Measurements from ENCODE around the gene MYO16. TPM values are rescaled to one million over a fixed set of nuclear protein-coding genes. Genes with fewer than 3 reads are reported as not detected.

Gene MYO16
- total RNA-seq, 1 experiment from 2014 or later: not detected

- in situ Hi-C loops (cut with HindIII; ENCODE audit: low sequenced_read_pairs): no loop called here
Measured at GRCh38 chr13:108656742-108657141, 27.3 kb downstream of the MYO16 start.

GRCh38 chr13:108657519-108657918, 28.1 kb downstream of the MYO16 start:
- in situ Hi-C loops (cut with HindIII; ENCODE audit: low sequenced_read_pairs): no loop called here
- DNase-seq (ENCODE audit: low spot score): no peak

More at GRCh38 chr13:108656742-108657141, 27.3 kb downstream of the MYO16 start:
- DNase-seq (ENCODE audit: low spot score): no peak

- in situ Hi-C loops (cut with HindIII; ENCODE audit: low sequenced_read_pairs): no loop called here
- DNase-seq (ENCODE audit: low spot score): no peak
Measured at GRCh38 chr13:108662528-108662927, 33.1 kb downstream of the MYO16 start.

DNA sequence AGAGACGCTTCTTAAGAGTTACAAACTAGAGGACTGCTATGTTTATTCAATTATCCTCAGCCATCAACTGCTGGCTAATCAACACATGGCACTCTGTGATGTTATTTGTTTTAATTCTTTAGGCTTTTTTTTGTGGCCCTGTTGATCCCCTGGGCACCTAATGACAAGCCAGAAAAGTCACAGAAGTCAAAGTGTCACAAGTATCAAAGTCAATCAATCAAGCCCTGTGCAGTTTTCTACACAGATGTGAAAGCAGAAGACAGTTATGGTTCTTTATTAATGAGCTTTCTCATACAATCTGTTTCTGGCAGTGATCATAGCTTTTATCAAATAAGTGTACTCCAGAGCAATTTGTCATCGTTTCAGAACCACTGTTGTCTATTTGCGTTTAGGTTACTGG, 34.3 kb downstream of the MYO16 start:
- in situ Hi-C loops (cut with HindIII; ENCODE audit: low sequenced_read_pairs): no loop called here
- no peak for DNase-seq (ENCODE audit: low spot score)

GRCh38 chr13:108667205-108667604, 37.8 kb downstream of the MYO16 start:
- in situ Hi-C loops (cut with HindIII; ENCODE audit: low sequenced_read_pairs): no loop called here
- DNase-seq (ENCODE audit: low spot score): no peak

DNA sequence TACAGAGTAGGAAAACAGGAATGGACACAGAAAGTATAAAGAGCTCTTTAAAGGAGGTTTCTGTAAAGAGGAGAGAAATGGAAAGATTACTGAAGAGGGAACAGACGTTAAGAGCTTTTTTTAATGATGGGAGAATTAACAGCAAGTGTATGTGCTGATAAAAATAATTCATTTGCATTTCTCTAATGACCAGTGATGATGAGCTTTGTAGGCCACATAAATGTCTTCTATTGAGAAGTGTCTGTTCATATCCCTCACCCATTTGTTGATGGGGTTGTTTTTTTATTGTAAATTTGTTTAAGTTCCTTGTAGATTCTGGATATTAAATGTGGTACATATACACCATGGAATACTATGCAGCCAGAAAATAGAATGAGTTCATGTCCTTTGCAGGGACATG, 40.0 kb downstream of the MYO16 start:
- no peak for DNase-seq (ENCODE audit: low spot score)
- in situ Hi-C loops (cut with HindIII; ENCODE audit: low sequenced_read_pairs): no loop called here

DNA sequence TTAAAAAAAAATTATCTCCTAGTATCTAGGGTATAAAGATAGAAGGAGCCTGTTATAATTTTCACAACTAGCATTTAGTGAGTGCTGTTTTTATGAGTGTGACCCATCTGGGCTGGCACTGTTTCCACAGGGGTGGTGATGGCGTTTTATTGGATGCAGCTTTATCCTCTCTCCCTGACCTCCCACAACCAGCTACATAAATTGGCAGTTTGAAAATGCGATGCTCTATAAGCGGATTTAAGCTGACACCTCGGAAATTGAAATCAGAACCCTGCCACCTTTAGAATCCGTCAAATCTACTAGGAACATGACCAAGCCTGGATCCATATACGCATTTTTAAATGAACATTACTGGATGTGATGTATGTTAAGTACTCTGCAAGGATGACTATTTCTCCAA, 44.9 kb downstream of the MYO16 start:
- in situ Hi-C loops (cut with HindIII; ENCODE audit: low sequenced_read_pairs): no loop called here

DNA sequence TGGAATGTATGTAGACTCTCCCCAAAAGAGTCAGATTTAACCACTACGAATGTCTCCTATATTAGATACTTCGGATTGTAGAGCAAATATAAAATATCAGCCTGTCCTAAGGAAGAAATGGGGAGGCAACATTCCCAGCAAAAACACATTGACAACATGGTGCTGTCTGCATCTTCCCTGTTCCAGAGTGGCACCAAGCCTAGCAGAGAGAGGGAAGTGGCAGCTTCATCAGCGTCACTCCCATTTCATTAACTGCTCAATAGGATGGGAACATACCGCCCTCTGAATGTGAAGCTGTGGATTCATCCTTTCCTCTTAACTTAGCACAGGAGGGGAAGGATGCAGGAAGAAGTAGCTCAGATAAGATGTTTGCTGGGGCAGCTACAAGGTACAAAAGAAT, 45.4 kb downstream of the MYO16 start:
- in situ Hi-C loops (cut with HindIII; ENCODE audit: low sequenced_read_pairs): no loop called here
- no peak for DNase-seq (ENCODE audit: low spot score)

More for the DNA sequence above, 44.9 kb downstream of the MYO16 start:
- no peak for DNase-seq (ENCODE audit: low spot score)

DNA sequence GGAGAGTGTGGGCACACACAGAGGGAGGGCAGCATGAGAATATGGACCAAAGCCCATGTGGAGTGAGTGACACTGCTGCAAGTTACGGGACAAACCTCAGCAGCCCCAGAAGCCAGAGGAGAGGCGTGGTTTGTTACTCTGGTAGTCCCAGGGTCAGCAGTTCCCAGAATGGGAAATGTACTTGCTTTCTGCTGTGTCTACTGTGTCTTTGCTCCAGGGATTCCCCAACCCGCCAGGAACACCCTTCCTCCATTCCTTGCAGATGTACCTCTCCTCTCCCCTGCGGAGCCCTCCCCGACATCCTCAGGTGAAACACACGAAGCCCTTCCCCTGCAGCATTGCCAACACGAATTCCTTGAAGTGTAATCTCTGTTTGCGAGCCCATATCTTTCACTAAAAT, 47.2 kb downstream of the MYO16 start:
- in situ Hi-C loops (cut with HindIII; ENCODE audit: low sequenced_read_pairs): no loop called here
- DNase-seq (ENCODE audit: low spot score): no peak

- in situ Hi-C loops (cut with HindIII; ENCODE audit: low sequenced_read_pairs): no loop called here
- no peak for DNase-seq (ENCODE audit: low spot score)
Measured at GRCh38 chr13:108677806-108678205, 48.4 kb downstream of the MYO16 start.

DNA sequence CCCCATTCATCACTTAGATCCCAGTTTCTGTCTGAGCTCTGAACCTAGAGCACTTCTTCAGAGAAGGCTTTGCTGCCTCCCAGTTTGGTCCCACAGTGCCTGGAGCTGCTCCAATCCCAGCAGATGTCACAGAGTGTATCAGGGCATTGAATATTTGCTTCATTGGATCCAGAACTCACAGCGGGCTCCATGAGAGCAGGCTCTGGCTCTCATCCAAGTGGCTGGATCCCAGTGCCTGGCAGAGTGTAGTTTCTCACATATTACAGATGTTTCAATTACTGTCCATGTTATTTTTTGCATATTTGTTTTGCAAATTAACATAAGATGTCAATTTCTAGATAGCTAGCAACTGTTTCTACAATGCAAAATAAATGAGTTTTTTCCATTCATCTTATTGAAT, 50.6 kb downstream of the MYO16 start:
- in situ Hi-C loops (cut with HindIII; ENCODE audit: low sequenced_read_pairs): no loop called here
- DNase-seq (ENCODE audit: low spot score): no peak

DNA sequence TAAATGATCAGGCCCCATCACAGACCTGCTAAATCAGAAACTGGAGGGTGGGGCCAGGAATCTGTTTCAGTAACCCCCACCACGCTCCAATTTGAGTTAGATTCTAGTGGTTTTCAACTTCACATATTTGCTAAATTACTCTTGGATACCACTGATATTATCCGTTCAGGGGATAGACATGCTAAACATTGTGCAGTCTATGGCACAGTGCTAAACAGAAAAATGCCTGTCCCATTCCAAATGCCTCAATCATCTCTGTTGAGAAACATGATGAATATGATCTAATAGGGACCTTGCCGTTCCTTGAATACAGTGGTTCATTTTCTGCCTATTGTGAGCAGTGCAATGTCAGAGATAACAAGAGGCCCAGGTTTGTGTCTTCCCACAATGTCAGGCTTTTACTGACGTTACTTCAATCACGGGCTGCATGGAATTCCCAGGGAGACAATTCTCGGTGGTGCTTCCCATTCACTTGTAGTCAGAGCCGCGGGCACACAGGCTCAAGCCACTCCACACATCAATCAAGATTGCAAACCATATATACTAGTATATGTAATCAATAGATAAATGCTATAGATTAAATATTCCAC, 52.7 kb downstream of the MYO16 start:
- DNase-seq (ENCODE audit: low spot score): no peak
- in situ Hi-C loops (cut with HindIII; ENCODE audit: low sequenced_read_pairs): no loop called here

- in situ Hi-C loops (cut with HindIII; ENCODE audit: low sequenced_read_pairs): no loop called here
- DNase-seq (ENCODE audit: low spot score): no peak
Measured at GRCh38 chr13:108682714-108683113, 53.3 kb downstream of the MYO16 start.

DNA sequence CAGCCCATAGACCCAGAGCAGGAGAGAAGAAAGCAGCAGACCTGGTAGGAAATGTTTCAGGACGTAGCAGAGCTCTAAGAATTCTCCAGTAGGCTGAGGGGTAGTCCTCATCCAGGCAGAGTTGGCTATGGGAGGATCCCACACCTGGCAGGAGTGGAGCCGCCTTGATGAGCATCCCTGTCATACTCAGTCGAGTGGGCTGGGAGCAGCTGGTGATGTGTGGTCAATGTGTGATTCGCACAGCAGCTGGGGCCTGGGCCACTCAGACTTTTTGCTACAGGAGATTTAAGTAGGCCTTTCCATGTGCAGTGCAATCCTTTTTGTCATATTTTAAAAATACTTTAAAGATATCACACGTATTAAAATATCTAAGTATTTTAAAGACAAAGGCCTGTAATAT, 56.6 kb downstream of the MYO16 start:
- no peak for DNase-seq (ENCODE audit: low spot score)
- in situ Hi-C loops (cut with HindIII; ENCODE audit: low sequenced_read_pairs): no loop called here

GRCh38 chr13:108690726-108691125, 61.3 kb downstream of the MYO16 start:
- DNase-seq (ENCODE audit: low spot score): no peak
- in situ Hi-C loops (cut with HindIII; ENCODE audit: low sequenced_read_pairs): no loop called here

DNA sequence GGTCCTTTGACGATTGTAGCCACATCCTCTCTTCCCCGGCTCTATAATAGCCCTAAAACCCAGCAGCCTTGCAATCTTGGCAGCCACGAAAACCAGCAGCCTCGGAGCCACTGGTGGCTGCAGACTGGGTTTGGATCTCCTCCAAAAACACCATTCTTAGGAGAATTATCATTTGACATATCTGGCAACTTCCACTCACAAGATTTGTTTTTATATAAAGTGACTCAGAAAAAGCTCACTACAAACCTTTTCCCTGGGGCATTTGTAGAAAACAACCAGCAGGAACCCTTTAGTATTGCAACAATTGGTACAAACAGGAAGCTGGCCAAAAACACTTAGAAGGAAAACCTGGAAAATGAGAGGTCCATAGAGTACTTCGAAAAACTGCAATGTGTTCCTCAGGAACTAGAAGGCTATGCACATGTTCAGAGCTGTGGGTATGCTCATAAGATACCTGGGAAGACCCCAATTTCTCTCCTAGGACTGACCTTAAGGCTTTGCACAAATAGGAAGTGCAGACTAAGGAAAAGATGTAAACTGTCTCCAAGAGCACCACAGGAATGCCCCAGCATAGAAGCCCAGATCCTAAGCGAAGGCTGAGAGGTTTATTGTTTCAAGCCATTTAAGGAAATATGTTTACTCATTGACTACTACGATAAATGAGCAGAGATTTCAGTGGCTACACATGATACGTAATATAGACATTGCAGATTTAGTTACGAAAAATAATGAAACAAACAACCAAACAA, 71.2 kb downstream of the MYO16 start:
- DNase-seq (ENCODE audit: low spot score): no peak
- in situ Hi-C loops (cut with HindIII; ENCODE audit: low sequenced_read_pairs): no loop called here

DNA sequence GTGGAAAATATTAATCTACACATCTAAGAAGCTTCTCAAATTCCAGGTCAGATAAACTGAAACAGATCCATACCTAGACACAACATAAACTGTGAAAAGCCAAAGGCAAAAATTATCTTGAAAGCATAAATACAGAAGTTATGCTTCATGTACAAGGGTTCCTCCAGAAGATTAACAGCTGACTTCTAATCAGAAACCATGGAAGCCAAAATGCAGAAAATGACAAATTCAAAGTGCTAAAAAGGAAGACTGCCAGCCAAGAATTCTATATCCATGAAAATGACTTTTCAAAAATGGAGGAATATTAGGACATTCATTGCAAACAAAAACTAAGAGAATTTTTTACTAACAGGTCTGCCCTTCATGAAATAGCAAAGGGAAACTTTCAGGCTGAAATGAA, 72.8 kb downstream of the MYO16 start:
- in situ Hi-C loops (cut with HindIII; ENCODE audit: low sequenced_read_pairs): no loop called here
- no peak for DNase-seq (ENCODE audit: low spot score)

- in situ Hi-C loops (cut with HindIII; ENCODE audit: low sequenced_read_pairs): no loop called here
- DNase-seq (ENCODE audit: low spot score): no peak
Measured at GRCh38 chr13:108705031-108705430, 75.6 kb downstream of the MYO16 start.

DNA sequence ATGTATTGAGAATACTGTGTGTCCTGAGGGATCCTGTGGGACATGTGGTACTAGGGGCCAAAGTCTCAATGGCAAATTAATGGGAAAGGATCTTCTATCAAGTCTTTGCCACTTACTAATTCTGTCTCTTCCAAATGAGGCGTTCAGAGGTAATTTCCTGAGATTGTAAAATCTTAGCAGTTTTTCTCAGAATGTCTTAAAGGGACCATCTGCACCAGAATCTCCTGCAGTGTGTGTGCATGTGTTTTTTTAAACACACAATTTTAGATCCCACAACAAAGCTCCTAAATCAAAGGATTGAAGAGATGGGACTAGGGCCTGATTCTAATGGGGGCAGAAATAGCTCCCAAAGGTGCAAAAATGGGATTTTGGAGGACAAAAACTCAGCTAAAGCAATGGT, 78.2 kb downstream of the MYO16 start:
- DNase-seq (ENCODE audit: low spot score): no peak
- in situ Hi-C loops (cut with HindIII; ENCODE audit: low sequenced_read_pairs): no loop called here

- in situ Hi-C loops (cut with HindIII; ENCODE audit: low sequenced_read_pairs): no loop called here
- DNase-seq (ENCODE audit: low spot score): no peak
Measured at GRCh38 chr13:108708921-108709320, 79.5 kb downstream of the MYO16 start.

- in situ Hi-C loops (cut with HindIII; ENCODE audit: low sequenced_read_pairs): no loop called here
- DNase-seq (ENCODE audit: low spot score): no peak
Measured at GRCh38 chr13:108711386-108711785, 82.0 kb downstream of the MYO16 start.
